SK-N-SH (cell line): ENCODE measurements around the gene FMN2.

Experiments
- FOSL2 ChIP-seq: IDR thresholded peaks from 2 replicates; pipeline ENCODE4 v1.4.0; 2012; ENCODE audit warnings: low read depth, mild to moderate bottlenecking, moderate library complexity, borderline replicate concordance
- FOXM1 ChIP-seq: IDR thresholded peaks from 2 replicates; pipeline ENCODE4 v1.4.0; 2012; ENCODE audit warnings: low read depth, mild to moderate bottlenecking
- JUND ChIP-seq: IDR thresholded peaks from 2 replicates; pipeline ENCODE4 v1.4.0; 2012
- POLR2AphosphoS5 ChIP-seq: IDR thresholded peaks from 2 replicates; pipeline ENCODE4 v1.6.1; 2012; ENCODE audit warnings: low read depth, low read length
- RXRA ChIP-seq: IDR thresholded peaks from 2 replicates; pipeline ENCODE4 v1.4.0; 2012; ENCODE audit warnings: low read depth, mild to moderate bottlenecking, borderline replicate concordance
- SIN3A ChIP-seq: IDR thresholded peaks from 2 replicates; pipeline ENCODE4 v1.6.1; 2012; ENCODE audit warnings: low read depth, mild to moderate bottlenecking, low read length, moderate library complexity, borderline replicate concordance
- TAF1 ChIP-seq: IDR thresholded peaks from 2 replicates; pipeline ENCODE4 v1.6.1; 2012; ENCODE audit warnings: low read depth, mild to moderate bottlenecking, low read length, moderate library complexity, borderline replicate concordance
- TF ChIP-seq, protein P1 (sequence below): fragments of 200-600 bp; sonication (generic); IDR thresholded peaks from 2 replicates; pipeline ENCODE4 v1.6.1; 2017; ENCODE audit warnings: antibody characterized with exemption, mild to moderate bottlenecking, moderate library complexity
- TF ChIP-seq, protein P2 (sequence below): fragments of 150-350 bp; IDR thresholded peaks from 2 replicates; pipeline ENCODE4 v1.6.1; 2017; ENCODE audit warnings: antibody characterized with exemption, low read length, low read depth, borderline replicate concordance

DNA sequence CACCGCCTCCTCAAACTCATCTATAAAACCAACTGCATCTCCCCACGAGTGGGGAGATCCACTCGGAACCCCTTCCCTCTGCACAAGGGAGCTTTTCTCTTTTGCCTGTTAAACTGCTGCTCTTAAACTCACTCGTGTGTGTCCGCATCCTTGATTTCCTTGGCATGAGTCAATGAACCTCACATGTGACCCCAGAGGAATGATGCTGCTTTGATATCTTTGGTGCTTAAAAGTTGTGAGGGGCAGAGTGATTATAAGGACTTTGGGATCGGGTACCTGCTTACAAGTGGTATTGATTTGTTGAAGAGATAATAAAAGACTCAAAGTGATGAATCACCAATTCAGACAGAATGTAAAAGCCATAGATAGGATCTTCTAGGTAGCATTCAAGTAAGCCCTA, 394.9 kb downstream of the FMN2 start:
- TF ChIP-seq, protein P1, sequence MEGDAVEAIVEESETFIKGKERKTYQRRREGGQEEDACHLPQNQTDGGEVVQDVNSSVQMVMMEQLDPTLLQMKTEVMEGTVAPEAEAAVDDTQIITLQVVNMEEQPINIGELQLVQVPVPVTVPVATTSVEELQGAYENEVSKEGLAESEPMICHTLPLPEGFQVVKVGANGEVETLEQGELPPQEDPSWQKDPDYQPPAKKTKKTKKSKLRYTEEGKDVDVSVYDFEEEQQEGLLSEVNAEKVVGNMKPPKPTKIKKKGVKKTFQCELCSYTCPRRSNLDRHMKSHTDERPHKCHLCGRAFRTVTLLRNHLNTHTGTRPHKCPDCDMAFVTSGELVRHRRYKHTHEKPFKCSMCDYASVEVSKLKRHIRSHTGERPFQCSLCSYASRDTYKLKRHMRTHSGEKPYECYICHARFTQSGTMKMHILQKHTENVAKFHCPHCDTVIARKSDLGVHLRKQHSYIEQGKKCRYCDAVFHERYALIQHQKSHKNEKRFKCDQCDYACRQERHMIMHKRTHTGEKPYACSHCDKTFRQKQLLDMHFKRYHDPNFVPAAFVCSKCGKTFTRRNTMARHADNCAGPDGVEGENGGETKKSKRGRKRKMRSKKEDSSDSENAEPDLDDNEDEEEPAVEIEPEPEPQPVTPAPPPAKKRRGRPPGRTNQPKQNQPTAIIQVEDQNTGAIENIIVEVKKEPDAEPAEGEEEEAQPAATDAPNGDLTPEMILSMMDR = no peak
- TF ChIP-seq RXRA (no peak), POLR2AphosphoS5 (no peak), TAF1 (no peak), SIN3A (no peak), JUND (no peak), FOSL2 (no peak), FOXM1 (no peak)
- TF ChIP-seq, protein P2, sequence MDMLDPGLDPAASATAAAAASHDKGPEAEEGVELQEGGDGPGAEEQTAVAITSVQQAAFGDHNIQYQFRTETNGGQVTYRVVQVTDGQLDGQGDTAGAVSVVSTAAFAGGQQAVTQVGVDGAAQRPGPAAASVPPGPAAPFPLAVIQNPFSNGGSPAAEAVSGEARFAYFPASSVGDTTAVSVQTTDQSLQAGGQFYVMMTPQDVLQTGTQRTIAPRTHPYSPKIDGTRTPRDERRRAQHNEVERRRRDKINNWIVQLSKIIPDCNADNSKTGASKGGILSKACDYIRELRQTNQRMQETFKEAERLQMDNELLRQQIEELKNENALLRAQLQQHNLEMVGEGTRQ = no peak
